ENCODE data around the gene EFCAB12. TPM values are rescaled to one million over a fixed set of nuclear protein-coding genes. Genes with fewer than 3 reads are reported as not detected.

EFCAB12 gene
- total RNA-seq, 1 experiment from 2014 or later: 0.71 TPM

- Histone ChIP-seq H3K9me3 (ENCODE audit: low read depth, low read length, poor library complexity, severe bottlenecking) (no peaks in the 10 kb centered on the region), H3K27me3 (replicated peaks; ENCODE audit: insufficient read depth, low read depth, low read length, poor library complexity) (no peaks in the 10 kb centered on the region), H3K4me1 (ENCODE audit: insufficient read depth, low read length, poor library complexity, severe bottlenecking) (no peaks in the 10 kb centered on the region), H3K4me3 (ENCODE audit: low read depth, low read length, poor library complexity, severe bottlenecking) (no peak overlapping the region), H3K36me3 (ENCODE audit: insufficient read depth, low read length, poor library complexity, severe bottlenecking) (no peaks in the 10 kb centered on the region), H3K27ac (ENCODE audit: low read depth, low read length, poor library complexity, severe bottlenecking) (no peak overlapping the region)
- intact Hi-C loops (cut with micrococcal nuclease; ENCODE audit: unreplicated experiment): no loop called here
- DNase-seq (ENCODE audit: low spot score): no peak
- ChIA-PET CTCF (no interaction called here), POLR2A (ENCODE audit: low non-redundant PET) (no interaction called here)
- BruUV-seq (replicated peaks): no TSS peak
- TF ChIP-seq CTCF (conservative IDR thresholded peaks at IDR 0.05; ENCODE audit: low read depth, low read length) (no peak), EZH2 (IDR thresholded peaks at IDR 0.05; ENCODE audit: borderline replicate concordance, low read depth, low read length, poor library complexity, severe bottlenecking) (no peak)
Measured at GRCh38 chr3:129360705-129361460, 67.6 kb downstream of the EFCAB12 start.

- no peak for DNase-seq (ENCODE audit: low spot score)
Measured at GRCh38 chr3:129360171-129360611, 68.2 kb downstream of the EFCAB12 start.

GRCh38 chr3:129358772-129359371 lies 69.6 kb downstream of the EFCAB12 start:
- TF ChIP-seq EZH2 (IDR thresholded peaks at IDR 0.05; ENCODE audit: borderline replicate concordance, low read depth, low read length, poor library complexity, severe bottlenecking) (no peak), CTCF (conservative IDR thresholded peaks at IDR 0.05; ENCODE audit: low read depth, low read length) (no peak)
- no peak for DNase-seq (ENCODE audit: low spot score)
- BruUV-seq (replicated peaks): no TSS peak
- no peaks in the 10 kb centered on the region for H3K27me3 ChIP-seq (replicated peaks; ENCODE audit: insufficient read depth, low read depth, low read length, poor library complexity)
- no peaks in the 10 kb centered on the region for H3K36me3 ChIP-seq (ENCODE audit: insufficient read depth, low read length, poor library complexity, severe bottlenecking)
- intact Hi-C loops (cut with micrococcal nuclease; ENCODE audit: unreplicated experiment): no loop called here
- no peak overlapping the region for H3K27ac ChIP-seq (ENCODE audit: low read depth, low read length, poor library complexity, severe bottlenecking)
- no peaks in the 10 kb centered on the region for H3K9me3 ChIP-seq (ENCODE audit: low read depth, low read length, poor library complexity, severe bottlenecking)
- ChIA-PET CTCF (no interaction called here), POLR2A (ENCODE audit: low non-redundant PET) (no interaction called here)
- no peak overlapping the region for H3K4me3 ChIP-seq (ENCODE audit: low read depth, low read length, poor library complexity, severe bottlenecking)
- no peaks in the 10 kb centered on the region for H3K4me1 ChIP-seq (ENCODE audit: insufficient read depth, low read length, poor library complexity, severe bottlenecking)

More at GRCh38 chr3:129360171-129360611, 68.2 kb downstream of the EFCAB12 start:
- no peak overlapping the region for H3K27ac ChIP-seq (ENCODE audit: low read depth, low read length, poor library complexity, severe bottlenecking)
- H3K4me3 ChIP-seq (ENCODE audit: low read depth, low read length, poor library complexity, severe bottlenecking): no peak overlapping the region
- H3K4me1 ChIP-seq (ENCODE audit: insufficient read depth, low read length, poor library complexity, severe bottlenecking): no peaks in the 10 kb centered on the region
- CTCF ChIA-PET: no interaction called here
- no TSS peak for BruUV-seq (replicated peaks)
- POLR2A ChIA-PET (ENCODE audit: low non-redundant PET): no interaction called here
- TF ChIP-seq EZH2 (IDR thresholded peaks at IDR 0.05; ENCODE audit: borderline replicate concordance, low read depth, low read length, poor library complexity, severe bottlenecking) (no peak), CTCF (conservative IDR thresholded peaks at IDR 0.05; ENCODE audit: low read depth, low read length) (no peak)
- H3K36me3 ChIP-seq (ENCODE audit: insufficient read depth, low read length, poor library complexity, severe bottlenecking): no peaks in the 10 kb centered on the region
- H3K9me3 ChIP-seq (ENCODE audit: low read depth, low read length, poor library complexity, severe bottlenecking): no peaks in the 10 kb centered on the region
- intact Hi-C loops (cut with micrococcal nuclease; ENCODE audit: unreplicated experiment): no loop called here
- H3K27me3 ChIP-seq (replicated peaks; ENCODE audit: insufficient read depth, low read depth, low read length, poor library complexity): no peaks in the 10 kb centered on the region

Measured in A673 (cell line).